Colonic mucosa (tissue), 4 donors: Measurements from ENCODE around the gene LOXL3. TPM values are rescaled to one million over a fixed set of nuclear protein-coding genes. Genes with fewer than 3 reads are reported as not detected.

Source experiments
- DNase-seq: peaks from one replicate; pipeline ENCODE4 v3.0.0-alpha.2; 2020
- H3K27ac ChIP-seq: fragments of 200-600 bp; one replicate; pipeline ENCODE4 v1.8.0; 2021
- H3K27me3 ChIP-seq: fragments of 200-600 bp; one replicate; pipeline ENCODE4 v1.8.0; 2021
- H3K36me3 ChIP-seq: fragments of 200-600 bp; one replicate; pipeline ENCODE4 v1.8.0; 2021
- H3K4me1 ChIP-seq: fragments of 200-600 bp; one replicate; pipeline ENCODE4 v1.8.0; 2021; ENCODE audit warnings: mild to moderate bottlenecking
- H3K4me3 ChIP-seq: fragments of 200-600 bp; one replicate; pipeline ENCODE4 v1.8.0; 2021
- H3K9ac ChIP-seq, 2 donors: one replicate each; pipeline ENCODE4 v1.7.0; 2013; ENCODE audit warnings: control low read depth in 2 of 2, low read depth in 2 of 2, low read length in 2 of 2
- H3K9me3 ChIP-seq: fragments of 200-600 bp; one replicate; pipeline ENCODE4 v1.8.0; 2021
- intact Hi-C: fragments of 100-400 bp; cut with DNase I; formaldehyde crosslinking; loops from one replicate; pipeline ENCODE4 v1.14.1; 2022
- total RNA-seq, 2 donors: library from RNA; stranded (reverse); fragmentation: NEBNext Ultra II Directional in 1 of 2; extraction: Animal tissue kit (Norgen Biotek cat#: 25700) in 1 of 2; gene quantifications; one replicate each; pipeline ENCODE4 v1.2.1, GENCODE V29; 2021
- TF ChIP-seq, protein P1 (sequence below): fragments of 200-600 bp; IDR thresholded peaks from one replicate; pipeline ENCODE4 v1.8.0; 2022; ENCODE audit warnings: antibody characterized with exemption, mild to moderate bottlenecking
- donor health status: healthy.
- donor health status: DM: no; HTN: no; CAD: no.
- donor health status: DM: no; HTN: no; CAD: no.

The LOXL3 gene
- total RNA-seq, 2 donors from 2014 or later: 2.9 to 4.7 TPM

DNA sequence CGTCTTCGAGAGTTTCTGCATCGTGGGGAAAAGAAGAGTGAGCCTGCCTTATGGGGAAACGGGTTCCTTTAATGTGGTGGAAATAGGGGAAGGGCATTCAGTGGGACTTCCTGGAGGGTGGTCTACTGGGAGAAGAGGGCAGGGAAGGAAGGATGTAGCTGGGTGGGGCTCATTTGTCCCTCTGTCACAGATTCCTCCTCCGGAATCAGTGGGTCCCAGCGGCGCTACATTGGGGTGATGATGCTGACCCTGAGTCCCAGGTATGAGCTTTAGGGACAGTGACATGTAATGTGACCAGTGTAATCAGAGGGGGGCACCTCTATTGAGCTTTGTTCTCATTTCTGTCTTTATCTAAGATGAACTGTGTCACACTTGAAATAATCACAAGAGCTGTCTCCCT, 22.1 kb downstream of the LOXL3 start:
- no peaks in the 10 kb centered on the region for H3K27me3 ChIP-seq
- peaks cover 6% of the 10 kb centered on the region for H3K36me3 ChIP-seq
- no peak overlapping the region for H3K27ac ChIP-seq
- no peak for DNase-seq
- no peaks in the 10 kb centered on the region for H3K9me3 ChIP-seq
- H3K9ac ChIP-seq: no peak overlapping the region
- intact Hi-C loops: loop anchor here (5.0 kb wide), 1 partner anchor 49 kb away; the partner anchor contains the start of genes CCDC142 and TTC31
- no peaks in the 10 kb centered on the region for H3K4me1 ChIP-seq
- H3K4me3 ChIP-seq: no peak overlapping the region
- TF ChIP-seq, protein P1, sequence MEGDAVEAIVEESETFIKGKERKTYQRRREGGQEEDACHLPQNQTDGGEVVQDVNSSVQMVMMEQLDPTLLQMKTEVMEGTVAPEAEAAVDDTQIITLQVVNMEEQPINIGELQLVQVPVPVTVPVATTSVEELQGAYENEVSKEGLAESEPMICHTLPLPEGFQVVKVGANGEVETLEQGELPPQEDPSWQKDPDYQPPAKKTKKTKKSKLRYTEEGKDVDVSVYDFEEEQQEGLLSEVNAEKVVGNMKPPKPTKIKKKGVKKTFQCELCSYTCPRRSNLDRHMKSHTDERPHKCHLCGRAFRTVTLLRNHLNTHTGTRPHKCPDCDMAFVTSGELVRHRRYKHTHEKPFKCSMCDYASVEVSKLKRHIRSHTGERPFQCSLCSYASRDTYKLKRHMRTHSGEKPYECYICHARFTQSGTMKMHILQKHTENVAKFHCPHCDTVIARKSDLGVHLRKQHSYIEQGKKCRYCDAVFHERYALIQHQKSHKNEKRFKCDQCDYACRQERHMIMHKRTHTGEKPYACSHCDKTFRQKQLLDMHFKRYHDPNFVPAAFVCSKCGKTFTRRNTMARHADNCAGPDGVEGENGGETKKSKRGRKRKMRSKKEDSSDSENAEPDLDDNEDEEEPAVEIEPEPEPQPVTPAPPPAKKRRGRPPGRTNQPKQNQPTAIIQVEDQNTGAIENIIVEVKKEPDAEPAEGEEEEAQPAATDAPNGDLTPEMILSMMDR: no peak

DNA sequence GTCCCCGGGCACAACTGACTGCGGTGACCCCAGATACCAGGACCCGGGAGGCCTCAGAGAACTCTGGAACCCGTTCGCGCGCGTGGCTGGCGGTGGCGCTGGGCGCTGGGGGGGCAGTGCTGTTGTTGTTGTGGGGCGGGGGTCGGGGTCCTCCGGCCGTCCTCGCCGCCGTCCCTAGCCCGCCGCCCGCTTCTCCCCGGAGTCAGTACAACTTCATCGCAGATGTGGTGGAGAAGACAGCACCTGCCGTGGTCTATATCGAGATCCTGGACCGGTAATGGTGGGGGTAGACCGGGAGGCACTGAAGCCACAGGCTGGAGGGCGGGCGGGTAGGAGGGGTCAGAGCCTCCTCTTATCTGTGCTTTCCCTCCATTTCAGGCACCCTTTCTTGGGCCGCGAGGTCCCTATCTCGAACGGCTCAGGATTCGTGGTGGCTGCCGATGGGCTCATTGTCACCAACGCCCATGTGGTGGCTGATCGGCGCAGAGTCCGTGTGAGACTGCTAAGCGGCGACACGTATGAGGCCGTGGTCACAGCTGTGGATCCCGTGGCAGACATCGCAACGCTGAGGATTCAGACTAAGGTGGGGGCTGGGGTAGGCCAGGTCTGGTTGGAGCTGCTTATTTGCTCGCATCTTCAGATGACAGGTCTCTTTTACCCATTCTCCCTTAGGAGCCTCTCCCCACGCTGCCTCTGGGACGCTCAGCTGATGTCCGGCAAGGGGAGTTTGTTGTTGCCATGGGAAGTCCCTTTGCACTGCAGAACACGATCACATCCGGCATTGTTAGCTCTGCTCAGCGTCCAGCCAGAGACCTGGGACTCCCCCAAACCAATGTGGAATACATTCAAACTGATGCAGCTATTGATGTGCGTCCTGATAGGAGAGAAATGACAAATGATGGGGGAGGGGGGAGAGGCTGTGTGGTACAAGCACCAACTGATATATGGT, 23.2 kb downstream of the LOXL3 start:
- Histone ChIP-seq H3K27me3 (no peaks in the 10 kb centered on the region), H3K4me3 (peak overlapping the region; percentile 91), H3K9me3 (no peaks in the 10 kb centered on the region), H3K36me3 (peaks cover 9% of the 10 kb centered on the region), H3K27ac (peak overlapping the region; percentile 75), H3K4me1 (no peaks in the 10 kb centered on the region), H3K9ac (peak overlapping the region; percentile 84 to 95)
- intact Hi-C loops: loop anchor here (5.0 kb wide), 1 partner anchor 48 kb away; the partner anchor contains the start of genes CCDC142 and TTC31
- TF ChIP-seq, protein P1: no peak
- DNase-seq: peak; percentile 62

DNA sequence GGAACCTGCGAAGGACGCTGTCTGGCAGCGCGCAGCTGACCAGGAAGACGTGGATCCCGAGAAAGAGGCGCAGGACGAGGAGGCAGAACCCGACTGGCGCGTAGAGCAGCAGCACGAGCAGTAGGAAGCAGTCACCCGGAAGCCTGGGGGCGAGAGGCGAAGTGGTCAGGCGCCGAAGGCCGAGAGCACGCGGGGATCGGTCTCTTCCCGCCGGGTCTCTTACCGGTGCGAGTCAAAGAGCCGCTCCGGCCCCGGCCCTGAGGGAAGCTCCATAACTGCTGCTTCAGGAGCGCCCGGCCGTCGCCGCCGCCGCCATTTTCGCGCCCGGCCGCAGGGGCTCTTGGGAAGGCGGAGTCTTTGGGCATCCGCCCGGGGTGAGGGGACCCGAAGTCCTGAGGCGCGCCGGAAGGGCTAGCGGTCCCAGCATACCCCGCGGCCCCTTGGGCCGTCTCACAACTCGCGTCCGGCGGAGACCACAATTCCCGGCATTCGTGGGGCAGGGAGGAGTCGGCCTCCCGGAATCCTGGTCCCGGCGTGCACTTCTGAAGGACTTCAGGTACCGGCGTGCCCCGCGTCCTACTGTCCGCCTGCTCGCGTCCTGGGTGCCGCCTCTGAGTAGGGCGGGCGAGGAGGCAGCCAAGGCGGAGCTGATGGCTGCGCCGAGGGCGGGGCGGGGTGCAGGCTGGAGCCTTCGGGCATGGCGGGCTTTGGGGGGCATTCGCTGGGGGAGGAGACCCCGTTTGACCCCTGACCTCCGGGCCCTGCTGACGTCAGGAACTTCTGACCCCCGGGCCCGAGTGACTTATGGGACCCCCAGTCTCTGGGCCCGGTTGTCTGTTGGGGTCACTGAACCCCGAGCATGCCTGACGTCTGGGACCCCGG, 24.1 kb downstream of the LOXL3 start, which contains the start of the genes AUP1 and HTRA2:
Gene AUP1, minus strand, starts transcription at position 350 of the 882 bp plus-strand sequence. Its CDS starts 77 bp downstream, at position 273.
Gene HTRA2, plus strand, starts transcription at position 577 of the 882 bp plus-strand sequence. Its CDS starts 74 bp downstream, at position 651.
- Histone ChIP-seq H3K4me3 (peak within 1 kb of the TSS; percentile 91), H3K9ac (peak within 1 kb of the TSS; percentile 93 to 95), H3K27ac (peak within 1 kb of the TSS; percentile 75), H3K27me3 (no peaks in the 10 kb centered on the region), H3K36me3 (peaks cover 9% of the 10 kb centered on the region), H3K9me3 (no peaks in the 10 kb centered on the region), H3K4me1 (no peaks in the 10 kb centered on the region)
- intact Hi-C loops: loop anchor here (5.0 kb wide), 1 partner anchor 47 kb away; the partner anchor contains the start of genes CCDC142 and TTC31
- TF ChIP-seq, protein P1: no peak
- DNase-seq: peak; percentile 99

DNA sequence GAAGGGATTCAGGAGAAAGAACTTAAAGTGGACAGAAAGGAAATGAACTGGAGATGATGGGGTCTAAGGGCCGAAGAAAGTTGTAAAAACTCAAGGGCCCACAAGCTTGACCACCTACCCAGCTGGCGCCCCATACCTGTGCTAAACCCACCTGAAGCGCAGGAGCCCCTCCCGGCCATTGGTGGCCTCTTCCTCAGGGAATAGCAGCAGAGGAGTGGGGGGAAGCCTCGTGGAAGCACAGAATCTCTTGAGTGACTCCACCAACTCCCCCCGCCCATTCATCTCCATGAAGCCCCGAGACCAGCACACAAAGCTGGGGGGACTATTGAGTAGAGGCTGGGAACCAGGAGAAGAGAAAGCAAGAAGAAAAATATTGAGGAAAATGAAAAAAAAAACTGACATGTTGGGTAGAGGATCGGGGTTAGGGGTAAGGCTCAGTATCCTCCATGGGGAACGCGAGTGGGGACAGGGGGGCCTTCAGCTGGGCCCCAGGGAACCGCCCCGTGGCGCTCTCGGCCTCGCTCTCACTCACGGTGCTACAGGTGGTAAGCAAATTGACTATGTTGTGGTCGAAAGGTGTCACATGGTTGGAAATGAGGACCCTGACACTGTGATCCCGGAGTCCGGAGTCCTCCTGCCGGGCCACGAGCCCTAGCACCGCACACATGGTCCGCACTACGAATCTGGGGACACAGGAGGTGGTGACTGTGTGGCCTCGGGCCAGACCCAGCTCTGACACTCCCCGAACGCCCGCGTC, 25.0 kb downstream of the LOXL3 start:
- H3K27ac ChIP-seq: peak overlapping the region; percentile 75
- no peaks in the 10 kb centered on the region for H3K4me1 ChIP-seq
- DNase-seq: no peak
- peaks cover 9% of the 10 kb centered on the region for H3K36me3 ChIP-seq
- H3K4me3 ChIP-seq: peak overlapping the region; percentile 91
- H3K27me3 ChIP-seq: no peaks in the 10 kb centered on the region
- TF ChIP-seq, protein P1: no peak
- no peaks in the 10 kb centered on the region for H3K9me3 ChIP-seq
- intact Hi-C loops: no loop called here
- H3K9ac ChIP-seq: peak overlapping the region; percentile 93 to 95
